ENCODE data around the gene EXOC3L1.

The EXOC3L1 gene

GRCh38 chr16:67197704-67198103 is 7.8 kb upstream of the EXOC3L1 start:
- TF ChIP-seq REST (IDR thresholded peaks at IDR 0.05; ENCODE audit: insufficient read depth in 1 of 2, low read depth in 2 of 2, low read length in 2 of 2) = no peak
- no peak for TF ChIP-seq TAF1 (IDR thresholded peaks at IDR 0.05; ENCODE audit: borderline replicate concordance, insufficient read depth, low read length)
- TF ChIP-seq FOXP2 (optimal IDR thresholded peaks at IDR 0.05; ENCODE audit: borderline replicate concordance, extremely low read depth, extremely low read length, insufficient read depth) = no peak
- TF ChIP-seq POLR2AphosphoS5 (IDR thresholded peaks at IDR 0.05; ENCODE audit: low read depth, low read length) = no peak
- no peak for TF ChIP-seq SIN3A (IDR thresholded peaks at IDR 0.05; ENCODE audit: borderline replicate concordance, insufficient read depth, low read length)

- TF ChIP-seq SIN3A (IDR thresholded peaks at IDR 0.05; ENCODE audit: borderline replicate concordance, insufficient read depth, low read length) (no peak), FOXP2 (optimal IDR thresholded peaks at IDR 0.05; ENCODE audit: borderline replicate concordance, extremely low read depth, extremely low read length, insufficient read depth) (no peak), TAF1 (IDR thresholded peaks at IDR 0.05; ENCODE audit: borderline replicate concordance, insufficient read depth, low read length) (no peak), REST (IDR thresholded peaks at IDR 0.05; ENCODE audit: insufficient read depth in 1 of 2, low read depth in 2 of 2, low read length in 2 of 2) (no peak), POLR2AphosphoS5 (IDR thresholded peaks at IDR 0.05; ENCODE audit: low read depth, low read length) (no peak)
Measured at GRCh38 chr16:67196881-67197280, 6.9 kb upstream of the EXOC3L1 start.

- TF ChIP-seq REST (IDR thresholded peaks at IDR 0.05; ENCODE audit: insufficient read depth in 1 of 2, low read depth in 2 of 2, low read length in 2 of 2) (no peak), TAF1 (IDR thresholded peaks at IDR 0.05; ENCODE audit: borderline replicate concordance, insufficient read depth, low read length) (no peak), SIN3A (IDR thresholded peaks at IDR 0.05; ENCODE audit: borderline replicate concordance, insufficient read depth, low read length) (no peak), FOXP2 (optimal IDR thresholded peaks at IDR 0.05; ENCODE audit: borderline replicate concordance, extremely low read depth, extremely low read length, insufficient read depth) (no peak), POLR2AphosphoS5 (IDR thresholded peaks at IDR 0.05; ENCODE audit: low read depth, low read length) (no peak)
Measured at GRCh38 chr16:67195676-67196075, 5.7 kb upstream of the EXOC3L1 start.

- TF ChIP-seq SIN3A (IDR thresholded peaks at IDR 0.05; ENCODE audit: borderline replicate concordance, insufficient read depth, low read length) (no peak), POLR2AphosphoS5 (IDR thresholded peaks at IDR 0.05; ENCODE audit: low read depth, low read length) (no peak), TAF1 (IDR thresholded peaks at IDR 0.05; ENCODE audit: borderline replicate concordance, insufficient read depth, low read length) (no peak), REST (IDR thresholded peaks at IDR 0.05; ENCODE audit: insufficient read depth in 1 of 2, low read depth in 2 of 2, low read length in 2 of 2) (no peak), FOXP2 (optimal IDR thresholded peaks at IDR 0.05; ENCODE audit: borderline replicate concordance, extremely low read depth, extremely low read length, insufficient read depth) (no peak)
Measured at GRCh38 chr16:67194260-67194659, 4.3 kb upstream of the EXOC3L1 start.

- no peak for TF ChIP-seq REST (IDR thresholded peaks at IDR 0.05; ENCODE audit: insufficient read depth in 1 of 2, low read depth in 2 of 2, low read length in 2 of 2)
- no peak for TF ChIP-seq SIN3A (IDR thresholded peaks at IDR 0.05; ENCODE audit: borderline replicate concordance, insufficient read depth, low read length)
- TF ChIP-seq TAF1 (IDR thresholded peaks at IDR 0.05; ENCODE audit: borderline replicate concordance, insufficient read depth, low read length) = no peak
- TF ChIP-seq FOXP2 (optimal IDR thresholded peaks at IDR 0.05; ENCODE audit: borderline replicate concordance, extremely low read depth, extremely low read length, insufficient read depth) = no peak
- no peak for TF ChIP-seq POLR2AphosphoS5 (IDR thresholded peaks at IDR 0.05; ENCODE audit: low read depth, low read length)
Measured at GRCh38 chr16:67193536-67193935, 3.6 kb upstream of the EXOC3L1 start.
